A549 (cell line): ENCODE measurements around the gene MVB12B. TPM values are rescaled to one million over a fixed set of nuclear protein-coding genes. Genes with fewer than 3 reads are reported as not detected.

Experiments used
- ATAC-seq, 2 experiments: fragments of 200-7000 bp in 1 of 2; fragments of >200 bp in 1 of 2; cut with Nextera tagmentation in 1 of 2; cut with Tn5 transposase in 1 of 2; 3 replicates each; pipeline versions ENCODE4 v1.8.0 to v1.9.1; 2018 to 2020; ENCODE audit warnings: mild to moderate bottlenecking in 1 of 2, moderate library complexity in 1 of 2
- CTCF ChIA-PET: fragments of 300-600 bp; sonication (Branson Sonifier 250); formaldehyde crosslinking; extraction: SDS; loops from one replicate; lab custom pipeline; 2021; ENCODE audit warnings: antibody characterized with exemption, inconsistent platforms; lab: Yijun Ruan, JAX
- POLR2A ChIA-PET: fragments of 350-600 bp; formaldehyde crosslinking; extraction: SDS; loops from one replicate; lab custom pipeline; 2021; ENCODE audit warnings: antibody characterized with exemption, inconsistent platforms; lab: Yijun Ruan, JAX
- DNase-seq, 2 experiments: peaks; one replicate each; pipeline versions ENCODE4 v3.0.0 to v3.0.0-alpha.2; 2011 to 2016; ENCODE audit warnings: low read depth in 1 of 2, low spot score in 1 of 2
- FAIRE-seq: peaks from 2 replicates; lab custom pipeline; 2011; peaks lifted over from hg19 to GRCh38; lab: Jason Lieb, UNC
- H3K27ac ChIP-seq, 2 experiments: fragments of >200 bp; sonication (Bioruptor Twin); formaldehyde crosslinking; 3 replicates each; pipeline ENCODE4 v1.5.1; 2016 to 2017
- H3K4me1 ChIP-seq: fragments of >200 bp; sonication (Bioruptor Twin); formaldehyde crosslinking; 3 replicates; pipeline ENCODE4 v1.6.1; 2016
- H3K4me2 ChIP-seq: fragments of >200 bp; sonication (Bioruptor Twin); formaldehyde crosslinking; 3 replicates; pipeline ENCODE4 v1.6.1; 2016
- H3K4me3 ChIP-seq: fragments of >200 bp; sonication (Bioruptor Twin); formaldehyde crosslinking; 3 replicates; pipeline ENCODE4 v1.5.1; 2016
- H3K9me3 ChIP-seq: fragments of >200 bp; sonication (Bioruptor Twin); formaldehyde crosslinking; 3 replicates; pipeline ENCODE4 v1.6.1; 2016
- ATOH8 ChIP-seq: fragments of 250-450 bp; sonication (Bioruptor Pico); IDR thresholded peaks from 2 replicates; pipeline ENCODE4 v1.5.0; 2020; ENCODE audit warnings: low read depth, mild to moderate bottlenecking, moderate library complexity
- BHLHE40 ChIP-seq: IDR thresholded peaks from 2 replicates; pipeline ENCODE4 v1.6.1; 2012; ENCODE audit warnings: low read depth, low read length, inconsistent platforms
- E2F6 ChIP-seq: IDR thresholded peaks from 2 replicates; pipeline ENCODE4 v1.6.1; 2012; ENCODE audit warnings: low read depth, borderline replicate concordance
- EHF ChIP-seq: fragments of 250-450 bp; sonication (Bioruptor Pico); IDR thresholded peaks from 2 replicates; pipeline ENCODE4 v1.5.0; 2020; ENCODE audit warnings: mild to moderate bottlenecking
- EHMT2 ChIP-seq: fragments of 200-600 bp; sonication (generic); IDR thresholded peaks from 2 replicates; pipeline ENCODE4 v1.6.1; 2016; ENCODE audit warnings: antibody characterized with exemption, low read depth, mild to moderate bottlenecking, moderate library complexity
- EP300 ChIP-seq, 2 experiments: fragments of >200 bp; sonication (Bioruptor Twin); formaldehyde crosslinking; IDR thresholded peaks; 2 replicates in 1 of 2; 3 replicates in 1 of 2; pipeline ENCODE4 v1.6.1; 2016 to 2017
- GATA3 ChIP-seq: IDR thresholded peaks from 2 replicates; pipeline ENCODE4 v1.6.1; 2012; ENCODE audit warnings: borderline replicate concordance
- HOXB13 ChIP-seq: fragments of 250-450 bp; sonication (Bioruptor Pico); IDR thresholded peaks from 2 replicates; pipeline ENCODE4 v1.5.0; 2020; ENCODE audit warnings: low read depth, mild to moderate bottlenecking, moderate library complexity
- JUN ChIP-seq, 2 experiments: fragments of >200 bp; sonication (Bioruptor Twin); formaldehyde crosslinking; IDR thresholded peaks; 2 replicates in 1 of 2; 3 replicates in 1 of 2; pipeline ENCODE4 v1.6.1; 2016 to 2017
- JUNB ChIP-seq: fragments of >200 bp; sonication (Bioruptor Twin); formaldehyde crosslinking; IDR thresholded peaks from 2 replicates; pipeline ENCODE4 v1.6.1; 2016
- KDM5A ChIP-seq: fragments of 200-600 bp; sonication (generic); IDR thresholded peaks from 2 replicates; pipeline ENCODE4 v1.6.1; 2016; ENCODE audit warnings: antibody characterized with exemption, mild to moderate bottlenecking
- MAX ChIP-seq: IDR thresholded peaks from 2 replicates; pipeline ENCODE4 v1.6.1; 2012
- NPAS2 ChIP-seq: fragments of 250-450 bp; sonication (Bioruptor Pico); IDR thresholded peaks from 2 replicates; pipeline ENCODE4 v1.8.0; 2022; ENCODE audit warnings: mild to moderate bottlenecking, moderate library complexity, borderline replicate concordance
- NR3C1 ChIP-seq: fragments of >200 bp; sonication (Bioruptor Twin); formaldehyde crosslinking; IDR thresholded peaks from 3 replicates; pipeline ENCODE4 v1.6.1; 2017
- PBX3 ChIP-seq: IDR thresholded peaks from 2 replicates; pipeline ENCODE4 v1.6.1; 2012
- POLR2A ChIP-seq: IDR thresholded peaks from 2 replicates; pipeline ENCODE4 v1.6.1; 2012; ENCODE audit warnings: mild to moderate bottlenecking, low read length
- RARB ChIP-seq: fragments of 250-450 bp; sonication (Bioruptor Pico); IDR thresholded peaks from 2 replicates; pipeline ENCODE4 v1.8.0; 2021; ENCODE audit warnings: mild to moderate bottlenecking, moderate library complexity
- RCOR1 ChIP-seq: fragments of 150-350 bp; IDR thresholded peaks from 2 replicates; pipeline ENCODE4 v1.6.1; 2014; ENCODE audit warnings: antibody characterized with exemption, low read length, low read depth
- RFX5 ChIP-seq: fragments of 450-650 bp; IDR thresholded peaks from 2 replicates; pipeline ENCODE4 v1.7.1; 2014; ENCODE audit warnings: antibody characterized with exemption, mild to moderate bottlenecking, moderate library complexity
- RNF2 ChIP-seq: fragments of 200-600 bp; sonication (generic); IDR thresholded peaks from 2 replicates; pipeline ENCODE4 v1.6.1; 2016; ENCODE audit warnings: low read depth, mild to moderate bottlenecking, antibody characterized with exemption, moderate library complexity, borderline replicate concordance
- TFCP2L1 ChIP-seq: fragments of 250-450 bp; sonication (Bioruptor Pico); IDR thresholded peaks from 2 replicates; pipeline ENCODE4 v1.5.0; 2021; ENCODE audit warnings: mild to moderate bottlenecking
- TP53 ChIP-seq: fragments of 250-450 bp; sonication (Bioruptor Pico); IDR thresholded peaks from 2 replicates; pipeline ENCODE4 v1.5.0; 2021; ENCODE audit warnings: mild to moderate bottlenecking, moderate library complexity
- USF2 ChIP-seq: fragments of 450-650 bp; IDR thresholded peaks from 2 replicates; pipeline ENCODE4 v1.6.1; 2014; ENCODE audit warnings: antibody characterized with exemption
- ZC3H11A ChIP-seq: fragments of 450-650 bp; IDR thresholded peaks from 2 replicates; pipeline ENCODE4 v1.6.1; 2014; ENCODE audit warnings: antibody characterized with exemption, mild to moderate bottlenecking
- ZFP36 ChIP-seq: fragments of 450-650 bp; IDR thresholded peaks from 2 replicates; pipeline ENCODE4 v1.6.1; 2014; ENCODE audit warnings: borderline replicate concordance; ENCODE audit not compliant: partially characterized antibody
- ZNF302 ChIP-seq: fragments of 250-450 bp; sonication (Bioruptor Pico); IDR thresholded peaks from 2 replicates; pipeline ENCODE4 v1.9.0; 2021; ENCODE audit warnings: inconsistent platforms, mild to moderate bottlenecking, moderate library complexity
- ZSCAN20 ChIP-seq: fragments of 250-450 bp; sonication (Bioruptor Pico); IDR thresholded peaks from 2 replicates; pipeline ENCODE4 v1.8.0; 2022; ENCODE audit warnings: mild to moderate bottlenecking, moderate library complexity
- WGBS: methylation state at CpG from one replicate; pipeline ENCODE4 v1.1.6; 2017; ENCODE audit errors: missing lambda C conversion rate; 5-methylcytosine and 5-hydroxymethylcytosine counted together
- polyA plus RNA-seq, 4 experiments: library from polyadenylated mRNA; depleted of rRNA in 3 of 4; stranded (reverse); fragments of >200 nt; fragmentation: RNase III in 1 of 4; extraction: RNeasy Plus Mini Kit Qiagen cat#74134 plus additional on column Dnase treatment in 1 of 4; gene quantifications; 2 replicates in 3 of 4; 3 replicates in 1 of 4; pipeline ENCODE4 v1.2.3, GENCODE V29; 2011 to 2017

Gene MVB12B
- polyA plus RNA-seq, 2 of the 4 experiments (the other 2 are of a cell fraction): 4.6 to 5.9 TPM

- TF ChIP-seq RFX5: no peak
- no peak for TF ChIP-seq EHF (CRISPR knock-in tag)
- no peak for TF ChIP-seq GATA3
- TF ChIP-seq ATOH8 (CRISPR knock-in tag): no peak
- TF ChIP-seq EHMT2: no peak
- no peak for TF ChIP-seq BHLHE40
- no peak for TF ChIP-seq RNF2
- TF ChIP-seq HOXB13: no peak
- no peak for TF ChIP-seq USF2
- no peak for TF ChIP-seq POLR2A
Measured at GRCh38 chr9:126502417-126503332, 176.0 kb downstream of the MVB12B start.

GRCh38 chr9:126503333-126504085, 176.9 kb downstream of the MVB12B start:
- CTCF ChIA-PET: interaction anchor here (1.2 to 10.2 kb wide), 4 partner anchors 9 to 50 kb away, joined by 4 to 225 read pairs (median 128); no protein-coding TSS in a partner anchor
- H3K9me3 ChIP-seq: no peaks in the 10 kb centered on the region
- no peak for FAIRE-seq

More at GRCh38 chr9:126502417-126503332, 176.0 kb downstream of the MVB12B start:
- no peak for DNase-seq
- WGBS: 88% methylated on average over 15 of the region's 34 CpGs
- Histone ChIP-seq H3K4me1 (peaks cover 12% of the 10 kb centered on the region), H3K4me2 (no peak overlapping the region), H3K4me3 (no peak overlapping the region), H3K9me3 (no peaks in the 10 kb centered on the region), H3K27ac (no peak overlapping the region)
- FAIRE-seq: no peak
- ChIA-PET CTCF (interaction anchor here (0.7 to 10.2 kb wide), 12 partner anchors 10 to 1359 kb away, joined by 3 to 225 read pairs (median 18); partner anchors contain the start of gene SCAI), POLR2A (no interaction called here)
- no peak for ATAC-seq

GRCh38 chr9:126504086-126504976, 177.7 kb downstream of the MVB12B start:
- Histone ChIP-seq H3K4me3 (no peak overlapping the region), H3K4me1 (peaks cover 12% of the 10 kb centered on the region), H3K27ac (no peak overlapping the region), H3K4me2 (no peak overlapping the region), H3K9me3 (no peaks in the 10 kb centered on the region)
- WGBS: 92% methylated on average over 27 of the region's 31 CpGs
- ATAC-seq (no peak), FAIRE-seq (no peak), DNase-seq (no peak)
- CTCF ChIA-PET: interaction anchor here (0.7 to 10.2 kb wide), 6 partner anchors 9 to 277 kb away, joined by 3 to 225 read pairs (median 4); no protein-coding TSS in a partner anchor
- POLR2A ChIA-PET: no interaction called here
- TF ChIP-seq MAX: no peak
- TF ChIP-seq RCOR1: no peak
- TF ChIP-seq HOXB13: no peak
- TF ChIP-seq USF2: no peak
- TF ChIP-seq RARB: no peak
- TF ChIP-seq NPAS2 (CRISPR knock-in tag): no peak
- TF ChIP-seq EP300 (IDR thresholded peaks at IDR 0.05): no peak
- no peak for TF ChIP-seq TFCP2L1 (CRISPR knock-in tag)
- no peak for TF ChIP-seq ZFP36
- TF ChIP-seq PBX3: no peak
- no peak for TF ChIP-seq E2F6
- TF ChIP-seq EHMT2: no peak
- no peak for TF ChIP-seq JUNB
- no peak for TF ChIP-seq ZNF302 (CRISPR knock-in tag)
- TF ChIP-seq NR3C1: no peak
- TF ChIP-seq KDM5A: no peak
- TF ChIP-seq ZSCAN20 (CRISPR knock-in tag): no peak
- no peak for TF ChIP-seq JUN (IDR thresholded peaks at IDR 0.05)

More at GRCh38 chr9:126503333-126504085, 176.9 kb downstream of the MVB12B start:
- TF ChIP-seq TP53 (CRISPR knock-in tag): no peak
- TF ChIP-seq JUNB: no peak
- no peak for TF ChIP-seq ZC3H11A
- TF ChIP-seq ZFP36: no peak
- Histone ChIP-seq H3K27ac (no peak overlapping the region), H3K4me3 (no peak overlapping the region), H3K4me2 (no peak overlapping the region), H3K4me1 (peaks cover 12% of the 10 kb centered on the region)
- POLR2A ChIA-PET: no interaction called here
- no peak for DNase-seq
- 92% methylated on average over 25 of the region's 28 CpGs for WGBS
- ATAC-seq: no peak
